ENCODE data around the gene GTPBP4. TPM values are rescaled to one million over a fixed set of nuclear protein-coding genes. Genes with fewer than 3 reads are reported as not detected.
A peak's percentile ranks its signal among the peaks of the same experiment; 100 is the strongest.

Gene GTPBP4
- 57.8 and 65.9 TPM in 2 replicates for total RNA-seq (ENCODE audit: low replicate concordance)
- long read RNA-seq, full-length matches to known transcripts = 102 of 333 reads
- long read RNA-seq, partial matches to known transcripts = 211 of 333 reads
- long read RNA-seq, other reads (novel, unspliced or antisense) = 20 of 333 reads

- Mint-ChIP-seq H3K27ac (peak within 1 kb of the TSS; percentile 97), H3K36me3 (peaks cover 14% of the 10 kb centered on the region), H3K9me3 (no peaks in the 10 kb centered on the region), H3K4me3 (peak within 1 kb of the TSS; percentile 98), H3K27me3 (no peaks in the 10 kb centered on the region), H3K4me1 (ENCODE audit: unreplicated experiment) (peaks cover 20% of the 10 kb centered on the region)
- peak; percentile 96 for DNase-seq (ENCODE audit: extremely low spot score, unreplicated experiment)
- TF ChIP-seq CTCF (conservative IDR thresholded peaks at IDR 0.05) = no peak
Measured at GRCh38 chr10:987870-988666, at the start of gene GTPBP4. TSS of gene GTPBP4 (plus strand) at chr10:988434. CDS start at chr10:988480, 46 bp downstream.

GRCh38 chr10:938941-939678 is 49.1 kb upstream of the GTPBP4 start:
- H3K4me1 Mint-ChIP-seq (ENCODE audit: unreplicated experiment) = peaks cover 8% of the 10 kb centered on the region
- no peak overlapping the region for H3K27ac Mint-ChIP-seq
- H3K9me3 Mint-ChIP-seq = no peaks in the 10 kb centered on the region
- no peaks in the 10 kb centered on the region for H3K27me3 Mint-ChIP-seq
- no peak overlapping the region for H3K4me3 Mint-ChIP-seq
- TF ChIP-seq CTCF (conservative IDR thresholded peaks at IDR 0.05) = no peak
- H3K36me3 Mint-ChIP-seq = no peaks in the 10 kb centered on the region
- DNase-seq (ENCODE audit: extremely low spot score, unreplicated experiment) = no peak

GRCh38 chr10:943334-944033 is 44.8 kb upstream of the GTPBP4 start:
- H3K27me3 Mint-ChIP-seq = no peaks in the 10 kb centered on the region
- no peaks in the 10 kb centered on the region for H3K4me1 Mint-ChIP-seq (ENCODE audit: unreplicated experiment)
- H3K27ac Mint-ChIP-seq = no peak overlapping the region
- H3K4me3 Mint-ChIP-seq = no peak overlapping the region
- H3K36me3 Mint-ChIP-seq = no peaks in the 10 kb centered on the region
- TF ChIP-seq CTCF (conservative IDR thresholded peaks at IDR 0.05) = no peak
- no peaks in the 10 kb centered on the region for H3K9me3 Mint-ChIP-seq
- no peak for DNase-seq (ENCODE audit: extremely low spot score, unreplicated experiment)

GRCh38 chr10:944034-944831 is 44.0 kb upstream of the GTPBP4 start:
- Mint-ChIP-seq H3K36me3 (no peaks in the 10 kb centered on the region), H3K4me3 (no peak overlapping the region), H3K4me1 (ENCODE audit: unreplicated experiment) (no peaks in the 10 kb centered on the region), H3K9me3 (no peaks in the 10 kb centered on the region), H3K27me3 (no peaks in the 10 kb centered on the region), H3K27ac (no peak overlapping the region)
- no peak for DNase-seq (ENCODE audit: extremely low spot score, unreplicated experiment)
- TF ChIP-seq CTCF (conservative IDR thresholded peaks at IDR 0.05) = no peak

- no peak overlapping the region for H3K27ac Mint-ChIP-seq
- peaks cover 12% of the 10 kb centered on the region for H3K27me3 Mint-ChIP-seq
- no peaks in the 10 kb centered on the region for H3K4me1 Mint-ChIP-seq (ENCODE audit: unreplicated experiment)
- no peak overlapping the region for H3K4me3 Mint-ChIP-seq
- no peaks in the 10 kb centered on the region for H3K36me3 Mint-ChIP-seq
- no peak for TF ChIP-seq CTCF (conservative IDR thresholded peaks at IDR 0.05)
- no peak for DNase-seq (ENCODE audit: extremely low spot score, unreplicated experiment)
- H3K9me3 Mint-ChIP-seq = no peaks in the 10 kb centered on the region
Measured at GRCh38 chr10:945778-946177, 42.5 kb upstream of the GTPBP4 start.

Data from type B pancreatic cell (in vitro differentiated cells).